GM10248 (cell line): ENCODE measurements around the gene PARK7.

Source experiments
- CTCF ChIA-PET: fragments of 300-600 bp; sonication (Branson Sonifier 250); formaldehyde crosslinking; extraction: SDS; loops from one replicate; lab custom pipeline; 2021; ENCODE audit warnings: antibody characterized with exemption; lab: Yijun Ruan, JAX
- POLR2A ChIA-PET: fragments of 350-650 bp; sonication (Branson Sonifier 250); formaldehyde crosslinking; extraction: SDS; loops from one replicate; lab custom pipeline; 2020; ENCODE audit warnings: antibody characterized with exemption; lab: Yijun Ruan, JAX
- DNase-seq: peaks from one replicate; pipeline ENCODE4 v3.0.0; 2012; ENCODE audit errors: extremely low spot score
- TF ChIP-seq, protein P1 (sequence below): IDR thresholded peaks from 2 replicates; pipeline ENCODE4 v1.5.1; 2012; ENCODE audit warnings: mild to moderate bottlenecking, low read depth; ENCODE audit errors: extremely low read depth, missing control alignments, control extremely low read depth

PARK7 gene

DNA sequence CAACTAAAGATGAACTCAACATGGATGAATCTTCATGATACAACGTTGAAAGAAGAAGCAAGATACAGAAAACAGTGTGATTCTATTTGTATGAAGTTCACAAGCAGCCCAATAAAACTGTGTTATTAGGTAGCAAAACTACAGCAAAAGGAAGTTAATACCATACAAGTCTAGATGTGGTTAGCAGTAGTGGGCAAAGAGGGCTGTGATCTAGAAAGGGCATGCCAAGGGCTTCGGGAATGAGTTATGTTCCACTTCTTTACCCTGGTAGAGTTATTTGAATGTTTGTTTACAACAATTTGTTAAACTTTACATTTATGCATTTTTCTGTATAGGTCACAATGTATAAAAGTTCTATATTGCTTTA is 30.1 kb upstream of the PARK7 start:
- DNase-seq, result no peak
- CTCF ChIA-PET, result interaction anchor here (0.6 to 1.6 kb wide), 3 partner anchors 9 to 24 kb away, joined by 3 read pairs; partner anchors contain the start of gene TNFRSF9
- TF ChIP-seq, protein P1, sequence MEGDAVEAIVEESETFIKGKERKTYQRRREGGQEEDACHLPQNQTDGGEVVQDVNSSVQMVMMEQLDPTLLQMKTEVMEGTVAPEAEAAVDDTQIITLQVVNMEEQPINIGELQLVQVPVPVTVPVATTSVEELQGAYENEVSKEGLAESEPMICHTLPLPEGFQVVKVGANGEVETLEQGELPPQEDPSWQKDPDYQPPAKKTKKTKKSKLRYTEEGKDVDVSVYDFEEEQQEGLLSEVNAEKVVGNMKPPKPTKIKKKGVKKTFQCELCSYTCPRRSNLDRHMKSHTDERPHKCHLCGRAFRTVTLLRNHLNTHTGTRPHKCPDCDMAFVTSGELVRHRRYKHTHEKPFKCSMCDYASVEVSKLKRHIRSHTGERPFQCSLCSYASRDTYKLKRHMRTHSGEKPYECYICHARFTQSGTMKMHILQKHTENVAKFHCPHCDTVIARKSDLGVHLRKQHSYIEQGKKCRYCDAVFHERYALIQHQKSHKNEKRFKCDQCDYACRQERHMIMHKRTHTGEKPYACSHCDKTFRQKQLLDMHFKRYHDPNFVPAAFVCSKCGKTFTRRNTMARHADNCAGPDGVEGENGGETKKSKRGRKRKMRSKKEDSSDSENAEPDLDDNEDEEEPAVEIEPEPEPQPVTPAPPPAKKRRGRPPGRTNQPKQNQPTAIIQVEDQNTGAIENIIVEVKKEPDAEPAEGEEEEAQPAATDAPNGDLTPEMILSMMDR, result no peak
- POLR2A ChIA-PET, result no interaction called here

DNA sequence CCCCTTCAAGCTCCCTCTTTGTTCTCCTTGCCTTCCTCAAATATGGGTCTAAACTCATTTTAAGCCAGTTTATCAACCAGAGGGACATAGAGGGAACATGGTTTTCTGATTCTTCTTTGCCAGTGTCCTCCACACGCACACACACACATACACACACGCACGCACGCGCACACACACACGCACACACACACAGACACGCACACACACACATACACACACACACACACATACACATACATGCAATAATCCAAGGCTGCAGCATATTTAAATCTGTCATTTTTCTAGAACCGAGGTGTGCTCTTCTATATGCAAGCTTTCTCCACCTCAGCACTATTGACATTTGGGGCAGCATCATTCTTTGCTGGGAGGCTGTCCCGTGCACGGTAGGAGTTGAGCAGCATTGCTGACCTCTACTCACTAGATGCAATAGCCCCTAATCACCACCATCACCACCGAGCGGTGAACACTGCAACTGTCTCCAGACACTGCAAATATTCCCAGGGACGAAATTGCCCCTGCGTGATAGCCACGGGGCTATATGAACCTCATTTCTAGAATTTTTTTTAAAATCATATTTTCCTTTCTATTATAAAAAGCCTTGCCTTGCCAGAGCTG is 28.9 kb upstream of the PARK7 start:
- POLR2A ChIA-PET, result interaction anchor here (0.6 kb wide), 1 partner anchor 8 kb away, joined by 3 read pairs; no protein-coding TSS in a partner anchor
- TF ChIP-seq, protein P1, result no peak
- no peak for DNase-seq
- CTCF ChIA-PET, result interaction anchor here (1.6 kb wide), 1 partner anchor 16 kb away, joined by 3 read pairs; no protein-coding TSS in a partner anchor

DNA sequence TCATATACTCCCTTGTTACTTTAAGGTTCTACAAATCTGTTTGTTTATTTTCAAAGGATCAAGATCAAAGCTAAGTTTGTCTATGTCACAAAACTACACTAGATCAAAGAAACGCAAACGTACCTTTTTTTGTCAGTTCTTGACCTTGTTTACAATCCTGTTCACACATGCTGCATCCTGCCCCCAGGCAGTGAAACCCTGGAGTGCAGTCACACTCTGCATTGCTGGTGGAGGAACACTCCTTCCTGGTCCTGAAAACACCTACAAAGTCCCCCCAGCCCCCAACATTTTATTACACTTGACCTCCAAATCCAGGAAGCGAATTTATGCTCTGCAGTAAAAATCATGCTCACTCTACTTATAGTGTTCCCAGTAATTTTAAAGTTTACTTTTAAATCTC is 23.4 kb upstream of the PARK7 start:
- ChIA-PET POLR2A (no interaction called here), CTCF (interaction anchor here (1.1 to 1.5 kb wide), 2 partner anchors 9 to 25 kb away, joined by 3 read pairs; no protein-coding TSS in a partner anchor)

DNA sequence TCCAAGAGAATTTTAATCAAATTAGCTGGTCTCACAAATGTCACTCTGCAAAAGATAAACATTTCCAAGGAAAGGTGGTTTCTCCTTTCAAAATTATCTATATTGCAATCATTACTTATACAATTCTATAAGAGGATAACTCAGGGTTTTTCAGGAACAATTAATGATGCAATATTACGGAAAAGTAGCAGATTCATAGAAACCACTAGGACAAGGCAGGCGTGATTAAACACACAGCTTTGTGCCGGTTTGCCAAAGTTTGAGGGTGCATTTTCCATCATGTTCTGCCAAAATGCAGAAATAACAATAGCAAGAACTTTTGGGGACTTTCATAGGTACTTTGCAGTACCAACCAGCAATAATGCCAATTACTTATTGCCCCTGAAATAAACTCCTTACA is 21.5 kb upstream of the PARK7 start:
- POLR2A ChIA-PET, result no interaction called here
- TF ChIP-seq, protein P1, result no peak
- no peak for DNase-seq
- CTCF ChIA-PET, result interaction anchor here (0.7 to 1.7 kb wide), 6 partner anchors 9 to 273 kb away, joined by 3 to 5 read pairs (median 4); no protein-coding TSS in a partner anchor

More for the DNA sequence above, 23.4 kb upstream of the PARK7 start:
- no peak for DNase-seq
- TF ChIP-seq, protein P1, result no peak

DNA sequence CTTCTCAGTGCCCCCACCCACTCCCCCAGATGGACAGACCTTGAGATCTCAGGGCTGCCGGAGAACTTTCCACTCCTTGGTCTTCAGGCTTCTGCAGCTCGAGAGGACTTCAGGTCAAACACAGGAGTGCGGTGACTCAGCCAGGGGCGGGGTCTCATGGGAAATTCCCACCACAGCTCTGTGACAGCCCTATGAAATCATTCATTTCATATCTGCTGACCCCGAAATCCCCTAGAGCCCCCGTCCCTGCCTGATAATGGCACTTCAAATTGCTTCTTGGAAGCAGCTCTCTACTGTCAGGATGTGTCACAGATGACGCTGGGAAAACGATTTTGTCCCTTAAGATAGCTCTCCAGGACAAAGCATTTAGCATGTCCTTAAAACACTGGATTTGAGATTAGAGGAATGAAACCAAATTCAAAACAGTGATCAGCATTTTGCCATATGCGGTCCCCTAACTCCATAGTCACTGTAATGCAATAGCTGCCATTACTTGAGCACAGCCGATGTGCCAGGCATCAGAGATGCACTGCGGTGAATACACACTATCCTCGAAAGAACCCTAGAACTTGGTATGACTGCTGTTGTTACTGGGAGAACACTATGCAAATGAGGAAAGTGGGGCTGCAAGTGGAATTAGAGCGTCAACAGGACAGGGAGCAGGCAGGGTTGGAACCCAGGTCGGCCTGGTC is 20.6 kb upstream of the PARK7 start, which contains the start of gene TNFRSF9:
TNFRSF9 (minus strand) TSS at position 95 of the 692 bp plus-strand sequence. CDS start 845 bp downstream, outside the sequence.
- CTCF ChIA-PET, result interaction anchor here (0.7 to 1.7 kb wide), 8 partner anchors 8 to 273 kb away, joined by 3 to 5 read pairs (median 3); no protein-coding TSS in a partner anchor
- peak; percentile 76 for DNase-seq
- POLR2A ChIA-PET, result interaction anchor here (0.6 kb wide), 1 partner anchor 8 kb away, joined by 3 read pairs; no protein-coding TSS in a partner anchor
- TF ChIP-seq, protein P1, result no peak

DNA sequence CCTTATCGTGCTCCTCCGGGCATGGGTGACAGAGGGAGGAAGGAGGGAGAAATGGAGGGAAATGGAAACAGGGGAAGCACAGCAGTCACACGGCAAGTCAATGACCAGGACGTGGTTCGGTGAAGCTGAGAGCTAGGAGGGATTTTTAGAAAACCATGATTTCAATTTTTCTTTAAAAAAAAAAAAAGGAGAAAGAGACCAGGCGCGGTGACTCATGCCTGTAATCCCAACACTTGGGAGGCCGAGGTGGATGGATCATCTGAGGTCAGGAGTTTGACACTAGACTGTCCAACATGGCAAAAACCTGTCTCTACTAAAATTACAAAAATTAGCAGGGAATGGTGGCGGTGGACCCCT is 20.1 kb upstream of the PARK7 start:
- POLR2A ChIA-PET, result no interaction called here
- CTCF ChIA-PET, result interaction anchor here (1.2 to 1.6 kb wide), 4 partner anchors 37 to 272 kb away, joined by 3 to 4 read pairs (median 3); no protein-coding TSS in a partner anchor
- no peak for DNase-seq
- TF ChIP-seq, protein P1, result no peak
